Measurements from ENCODE around the gene LAG3. TPM values are rescaled to one million over a fixed set of nuclear protein-coding genes. Genes with fewer than 3 reads are reported as not detected.
A peak's percentile ranks its signal among the peaks of the same experiment; 100 is the strongest.

The LAG3 gene
- total and polyA plus RNA-seq, 2 donors from 2014 or later, result 1.3 TPM; not detected in 1

GRCh38 chr12:6765048-6765633 is 7.2 kb upstream of the LAG3 start:
- Histone ChIP-seq H3K9me3 (ENCODE audit: control insufficient read depth in 2 of 3, insufficient read depth in 1 of 3, low read length in 3 of 3) (no peaks in the 10 kb centered on the region), H3K4me3 (ENCODE audit: low read length in 3 of 3) (peak overlapping the region; percentile 8 to 69 (median 69)), H3K36me3 (ENCODE audit: control insufficient read depth in 2 of 3, insufficient read depth in 3 of 3, low read length in 3 of 3) (peaks cover 0 to 2% (median 0%) of the 10 kb centered on the region in 3 donors), H3K27me3 (ENCODE audit: control insufficient read depth, insufficient read depth, low read length) (no peaks in the 10 kb centered on the region), H3K27ac (ENCODE audit: low read depth in 2 of 2, low read length in 2 of 2) (peak overlapping the region; percentile 82 to 83), H3K4me1 (ENCODE audit: control insufficient read depth in 2 of 3, insufficient read depth in 2 of 3, low read depth in 1 of 3, low read length in 3 of 3) (peaks cover 5 to 30% (median 25%) of the 10 kb centered on the region in 3 donors), H3K9ac (ENCODE audit: low read length in 3 of 3) (peak overlapping the region in 2 of 3 donors; percentile 2 to 59)
- intact Hi-C loops (cut with DNase I), result no loop called here
- TF ChIP-seq CTCF (IDR thresholded peaks at IDR 0.05; ENCODE audit: borderline replicate concordance, extremely low read depth, insufficient read depth), result no peak
- DNase-seq (no peak), FAIRE-seq (no peak)

- Histone ChIP-seq H3K4me3 (ENCODE audit: low read length in 3 of 3) (peak within 1 kb of the TSS; percentile 69 to 91 (median 79)), H3K9me3 (ENCODE audit: control insufficient read depth in 2 of 3, insufficient read depth in 1 of 3, low read length in 3 of 3) (no peaks in the 10 kb centered on the region), H3K9ac (ENCODE audit: low read length in 3 of 3) (peak within 1 kb of the TSS; percentile 60 to 82 (median 76)), H3K4me1 (ENCODE audit: control insufficient read depth in 2 of 3, insufficient read depth in 2 of 3, low read depth in 1 of 3, low read length in 3 of 3) (peaks cover 5 to 30% (median 25%) of the 10 kb centered on the region in 3 donors), H3K27ac (ENCODE audit: low read depth in 2 of 2, low read length in 2 of 2) (peak within 1 kb of the TSS; percentile 82 to 85), H3K27me3 (ENCODE audit: control insufficient read depth, insufficient read depth, low read length) (no peaks in the 10 kb centered on the region), H3K36me3 (ENCODE audit: control insufficient read depth in 2 of 3, insufficient read depth in 3 of 3, low read length in 3 of 3) (peaks cover 0 to 2% (median 0%) of the 10 kb centered on the region in 3 donors)
- intact Hi-C loops (cut with DNase I), result no loop called here
- DNase-seq, result peak; percentile 94 to 97 (median 96)
- FAIRE-seq, result no peak
- TF ChIP-seq CTCF (IDR thresholded peaks at IDR 0.05; ENCODE audit: borderline replicate concordance, extremely low read depth, insufficient read depth), result no peak
These were observed 6.4 kb upstream of the LAG3 start, which contains the start of gene PTMS for GRCh38 chr12:6765634-6766581. Gene PTMS (plus strand): TSS chr12:6766363. CDS start chr12:6766706, 343 bp downstream.

- peaks cover 0 to 4% (median 3%) of the 10 kb centered on the region in 3 donors for H3K36me3 ChIP-seq (ENCODE audit: control insufficient read depth in 2 of 3, insufficient read depth in 3 of 3, low read length in 3 of 3)
- peaks cover 5 to 32% (median 25%) of the 10 kb centered on the region in 3 donors for H3K4me1 ChIP-seq (ENCODE audit: control insufficient read depth in 2 of 3, insufficient read depth in 2 of 3, low read depth in 1 of 3, low read length in 3 of 3)
These were observed 5.5 kb upstream of the LAG3 start for GRCh38 chr12:6766651-6767349.

More at GRCh38 chr12:6766651-6767349, 5.5 kb upstream of the LAG3 start:
- Histone ChIP-seq H3K4me3 (ENCODE audit: low read length in 3 of 3) (peak overlapping the region; percentile 65 to 91 (median 79)), H3K27me3 (ENCODE audit: control insufficient read depth, insufficient read depth, low read length) (no peaks in the 10 kb centered on the region), H3K27ac (ENCODE audit: low read depth in 2 of 2, low read length in 2 of 2) (peak overlapping the region; percentile 82 to 85), H3K9ac (ENCODE audit: low read length in 3 of 3) (peak overlapping the region; percentile 60 to 82 (median 76)), H3K9me3 (ENCODE audit: control insufficient read depth in 2 of 3, insufficient read depth in 1 of 3, low read length in 3 of 3) (no peaks in the 10 kb centered on the region)
- intact Hi-C loops (cut with DNase I), result no loop called here
- no peak for FAIRE-seq
- TF ChIP-seq CTCF (IDR thresholded peaks at IDR 0.05; ENCODE audit: borderline replicate concordance, extremely low read depth, insufficient read depth), result peak; percentile 81
- peak; percentile 88 to 94 (median 90) for DNase-seq
